Measurements from ENCODE around the gene PBX4. TPM values are rescaled to one million over a fixed set of nuclear protein-coding genes. Genes with fewer than 3 reads are reported as not detected.

The PBX4 gene
- total RNA-seq, 1 experiment from 2014 or later: 0.30 TPM

GRCh38 chr19:19558636-19559035, 59.9 kb downstream of the PBX4 start:
- POLR2A ChIA-PET: no interaction called here

DNA sequence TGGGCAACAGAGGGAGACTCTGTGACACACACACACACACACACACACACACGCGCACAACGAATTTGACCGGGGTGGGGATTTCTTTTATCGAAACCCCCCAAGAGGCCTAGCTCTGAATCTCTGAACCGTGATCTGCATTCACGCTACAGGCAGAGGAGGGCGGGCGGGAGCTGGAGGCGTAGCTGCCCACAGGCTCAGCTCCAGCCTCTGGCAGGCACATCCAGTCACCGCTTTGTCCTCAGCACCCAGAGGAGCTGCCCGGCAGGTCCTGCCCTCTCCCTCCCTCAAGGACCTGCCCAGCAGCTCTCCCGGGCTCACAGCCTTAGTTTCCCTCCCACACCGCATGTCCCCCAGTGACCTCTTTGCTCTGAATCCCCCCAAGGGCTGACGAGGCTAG, 60.4 kb downstream of the PBX4 start:
- no peak overlapping the region for H3K27ac Mint-ChIP-seq (ENCODE audit: low read depth, unreplicated experiment)
- intact Hi-C loops (cut with micrococcal nuclease): no loop called here
- no peak for TF ChIP-seq CTCF (IDR thresholded peaks at IDR 0.05; ENCODE audit: unreplicated experiment)
- H3K9me3 Mint-ChIP-seq (ENCODE audit: unreplicated experiment): no peaks in the 10 kb centered on the region
- ChIA-PET POLR2A (no interaction called here), CTCF (interaction anchor here (0.6 to 1.6 kb wide), 4 partner anchors 26 to 1439 kb away, joined by 3 to 7 read pairs (median 3); partner anchors contain the start of gene GMIP)
- no peaks in the 10 kb centered on the region for H3K4me1 Mint-ChIP-seq (ENCODE audit: insufficient read depth, unreplicated experiment)
- no peaks in the 10 kb centered on the region for H3K27me3 Mint-ChIP-seq (ENCODE audit: insufficient read depth, unreplicated experiment)
- no peak overlapping the region for H3K4me3 Mint-ChIP-seq (ENCODE audit: unreplicated experiment)
- no TSS peak for BruUV-seq (replicated peaks)
- no peak for DNase-seq (ENCODE audit: unreplicated experiment)
- no peaks in the 10 kb centered on the region for H3K36me3 Mint-ChIP-seq (ENCODE audit: insufficient read depth, unreplicated experiment)

More at GRCh38 chr19:19558636-19559035, 59.9 kb downstream of the PBX4 start:
- BruUV-seq (replicated peaks): no TSS peak
- H3K27me3 Mint-ChIP-seq (ENCODE audit: insufficient read depth, unreplicated experiment): no peaks in the 10 kb centered on the region
- DNase-seq (ENCODE audit: unreplicated experiment): no peak
- no peak overlapping the region for H3K27ac Mint-ChIP-seq (ENCODE audit: low read depth, unreplicated experiment)
- intact Hi-C loops (cut with micrococcal nuclease): no loop called here
- no peaks in the 10 kb centered on the region for H3K4me1 Mint-ChIP-seq (ENCODE audit: insufficient read depth, unreplicated experiment)
- no peaks in the 10 kb centered on the region for H3K36me3 Mint-ChIP-seq (ENCODE audit: insufficient read depth, unreplicated experiment)
- CTCF ChIA-PET: interaction anchor here (0.6 to 1.6 kb wide), 4 partner anchors 26 to 96 kb away, joined by 3 to 7 read pairs (median 3); partner anchors contain the start of gene GMIP
- H3K4me3 Mint-ChIP-seq (ENCODE audit: unreplicated experiment): no peak overlapping the region
- H3K9me3 Mint-ChIP-seq (ENCODE audit: unreplicated experiment): no peaks in the 10 kb centered on the region
- TF ChIP-seq CTCF (IDR thresholded peaks at IDR 0.05; ENCODE audit: unreplicated experiment): no peak

- H3K9me3 Mint-ChIP-seq (ENCODE audit: unreplicated experiment): no peaks in the 10 kb centered on the region
- ChIA-PET POLR2A (no interaction called here), CTCF (interaction anchor here (0.7 to 5.5 kb wide), 25 partner anchors 8 to 393 kb away, joined by 3 to 42 read pairs (median 5); partner anchors contain the start of genes GMIP and LPAR2)
- H3K36me3 Mint-ChIP-seq (ENCODE audit: insufficient read depth, unreplicated experiment): no peaks in the 10 kb centered on the region
- H3K4me3 Mint-ChIP-seq (ENCODE audit: unreplicated experiment): no peak overlapping the region
- intact Hi-C loops (cut with micrococcal nuclease): loop anchor here (5.0 kb wide), 2 partner anchors 73 to 88 kb away; partner anchors contain the start of genes GMIP and LPAR2
- H3K27me3 Mint-ChIP-seq (ENCODE audit: insufficient read depth, unreplicated experiment): no peaks in the 10 kb centered on the region
- peak; percentile 70 for TF ChIP-seq CTCF (IDR thresholded peaks at IDR 0.05; ENCODE audit: unreplicated experiment)
- H3K27ac Mint-ChIP-seq (ENCODE audit: low read depth, unreplicated experiment): no peak overlapping the region
- BruUV-seq (replicated peaks): no TSS peak
- peak; percentile 66 for DNase-seq (ENCODE audit: unreplicated experiment)
- no peaks in the 10 kb centered on the region for H3K4me1 Mint-ChIP-seq (ENCODE audit: insufficient read depth, unreplicated experiment)
Measured at GRCh38 chr19:19554074-19555023, 64.1 kb downstream of the PBX4 start.

DNA sequence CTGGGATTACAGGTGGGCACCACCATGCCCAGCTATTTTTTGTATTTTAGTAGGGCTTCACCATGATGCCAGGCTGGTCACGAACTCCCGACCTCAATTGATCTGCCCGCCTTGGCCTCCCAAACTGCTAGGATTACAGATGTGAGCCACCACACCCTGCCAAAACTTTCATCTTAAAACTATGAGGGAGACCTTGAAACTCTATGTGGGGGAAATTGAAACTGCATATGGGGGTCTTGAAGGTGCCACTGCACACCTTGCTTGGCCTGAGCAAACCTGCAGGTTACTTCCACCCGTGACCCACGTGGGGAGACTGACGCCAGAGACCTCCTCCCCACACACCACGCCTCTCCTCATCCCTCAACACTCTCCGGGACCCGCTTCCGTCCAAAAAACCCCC, 64.8 kb downstream of the PBX4 start:
- BruUV-seq (replicated peaks): no TSS peak
- intact Hi-C loops (cut with micrococcal nuclease): loop anchor here (5.0 kb wide), 2 partner anchors 74 to 89 kb away; partner anchors contain the start of genes GMIP and LPAR2
- Mint-ChIP-seq H3K4me1 (ENCODE audit: insufficient read depth, unreplicated experiment) (peaks cover 6% of the 10 kb centered on the region), H3K9me3 (ENCODE audit: unreplicated experiment) (no peaks in the 10 kb centered on the region), H3K36me3 (ENCODE audit: insufficient read depth, unreplicated experiment) (no peaks in the 10 kb centered on the region), H3K4me3 (ENCODE audit: unreplicated experiment) (no peak overlapping the region), H3K27me3 (ENCODE audit: insufficient read depth, unreplicated experiment) (no peaks in the 10 kb centered on the region), H3K27ac (ENCODE audit: low read depth, unreplicated experiment) (no peak overlapping the region)
- CTCF ChIA-PET: interaction anchor here (0.7 to 5.5 kb wide), 20 partner anchors 9 to 111 kb away, joined by 3 to 42 read pairs (median 4); partner anchors contain the start of genes GMIP and LPAR2
- POLR2A ChIA-PET: interaction anchor here (1.3 kb wide), 1 partner anchor 12 kb away, joined by 3 read pairs; no protein-coding TSS in a partner anchor
- no peak for TF ChIP-seq CTCF (IDR thresholded peaks at IDR 0.05; ENCODE audit: unreplicated experiment)
- no peak for DNase-seq (ENCODE audit: unreplicated experiment)
